Neural cell (in vitro differentiated cells): ENCODE results near the gene MYBPC3. TPM values are rescaled to one million over a fixed set of nuclear protein-coding genes. Genes with fewer than 3 reads are reported as not detected.

Experiments used
- H2AFZ ChIP-seq: fragments of 200-600, 300-800 bp; sonication (generic), shearing (Covaris generic); 2 replicates; pipeline ENCODE4 v1.6.0; 2014; ENCODE audit warnings: low read depth, mild to moderate bottlenecking, antibody characterized with exemption, low read length, moderate library complexity
- H3F3A ChIP-seq: fragments of 200-600 bp; shearing (Covaris generic); 2 replicates; pipeline ENCODE4 v1.6.1; 2016; ENCODE audit warnings: mild to moderate bottlenecking, moderate library complexity, mixed read lengths, antibody characterized with exemption, low read length; ENCODE audit not compliant: insufficient read depth, poor library complexity, severe bottlenecking
- H3K27ac ChIP-seq: fragments of 200-600, 300-800 bp; sonication (generic), shearing (Covaris generic); 2 replicates; pipeline ENCODE4 v1.5.1; 2014; ENCODE audit warnings: mild to moderate bottlenecking, low read length, moderate library complexity
- H3K27me3 ChIP-seq: fragments of 300-800, 200-600 bp; sonication (generic), shearing (Covaris generic); 2 replicates; pipeline ENCODE4 v1.6.0; 2014; ENCODE audit warnings: mild to moderate bottlenecking, low read depth, low read length, moderate library complexity; ENCODE audit not compliant: insufficient read depth
- H3K36me3 ChIP-seq: fragments of 300-800, 200-600 bp; sonication (generic), shearing (Covaris generic); 2 replicates; pipeline ENCODE4 v1.5.1; 2014; ENCODE audit warnings: mild to moderate bottlenecking, antibody characterized with exemption, low read length, moderate library complexity; ENCODE audit not compliant: insufficient read depth
- H3K4me2 ChIP-seq: fragments of 300-800, 200-600 bp; sonication (generic), shearing (Covaris generic); 2 replicates; pipeline ENCODE4 v1.6.0; 2014; ENCODE audit warnings: mild to moderate bottlenecking, low read length
- H3K4me3 ChIP-seq: fragments of 300-800, 200-600 bp; sonication (generic), shearing (Covaris generic); 2 replicates; pipeline ENCODE4 v1.5.1; 2014; ENCODE audit warnings: mild to moderate bottlenecking, low read length, moderate library complexity
- H3K79me2 ChIP-seq: fragments of 200-600 bp; shearing (Covaris generic); replicated peaks from 2 replicates; pipeline ENCODE4 v1.6.0; 2014; ENCODE audit warnings: mild to moderate bottlenecking, low read length, moderate library complexity; ENCODE audit not compliant: insufficient read depth
- H3K9ac ChIP-seq: fragments of 300-800, 200-600 bp; sonication (generic), shearing (Covaris generic); 2 replicates; pipeline ENCODE4 v1.6.1; 2016; ENCODE audit warnings: mild to moderate bottlenecking, low read length, mixed read lengths
- H3K9me2 ChIP-seq: fragments of 200-600 bp; shearing (Covaris generic); 2 replicates; pipeline ENCODE4 v1.6.1; 2016; ENCODE audit warnings: mild to moderate bottlenecking, low read length, mixed read lengths; ENCODE audit not compliant: insufficient read depth
- H3K9me3 ChIP-seq: fragments of 200-600, 300-800 bp; sonication (generic), shearing (Covaris generic); 2 replicates; pipeline ENCODE4 v1.6.1; 2016; ENCODE audit warnings: mild to moderate bottlenecking, mixed run types, low read length, moderate library complexity, mixed read lengths
- H4K20me1 ChIP-seq: fragments of 200-600 bp; shearing (Covaris generic); 2 replicates; pipeline ENCODE4 v1.6.1; 2016; ENCODE audit warnings: mild to moderate bottlenecking, mixed run types; ENCODE audit not compliant: insufficient read depth
- EP300 ChIP-seq: fragments of 450-650 bp; conservative IDR thresholded peaks from 2 replicates; pipeline ENCODE4 v1.6.1; 2014; ENCODE audit warnings: antibody characterized with exemption, mild to moderate bottlenecking, moderate library complexity; ENCODE audit not compliant: poor library complexity, severe bottlenecking
- EZH2 ChIP-seq: fragments of 200-600, 300-800 bp; shearing (Covaris generic), sonication (generic); IDR thresholded peaks from 2 replicates; pipeline ENCODE4 v1.6.1; 2014; ENCODE audit warnings: antibody characterized with exemption, low read length, borderline replicate concordance, mild to moderate bottlenecking; ENCODE audit not compliant: insufficient read depth, poor library complexity, severe bottlenecking
- MXI1 ChIP-seq: fragments of 450-650 bp; conservative IDR thresholded peaks from 2 replicates; pipeline ENCODE4 v1.6.1; 2014; ENCODE audit warnings: antibody characterized with exemption, mild to moderate bottlenecking; ENCODE audit not compliant: poor library complexity, severe bottlenecking
- POLR2AphosphoS5 ChIP-seq: IDR thresholded peaks from 2 replicates; pipeline ENCODE4 v1.6.1; 2012
- RAD21 ChIP-seq: fragments of 450-650 bp; conservative IDR thresholded peaks from 2 replicates; pipeline ENCODE4 v1.6.1; 2014; ENCODE audit warnings: antibody characterized with exemption, mild to moderate bottlenecking, moderate library complexity
- SMC3 ChIP-seq: fragments of 450-650 bp; conservative IDR thresholded peaks from 2 replicates; pipeline ENCODE4 v1.6.1; 2014; ENCODE audit warnings: antibody characterized with exemption, mild to moderate bottlenecking, moderate library complexity; ENCODE audit not compliant: poor library complexity
- TAF1 ChIP-seq: IDR thresholded peaks from 2 replicates; pipeline ENCODE4 v1.6.1; 2012; ENCODE audit warnings: low read depth
- polyA plus RNA-seq: library from polyadenylated mRNA; depleted of rRNA; stranded (reverse); fragments of >200 nt; gene quantifications from 2 replicates; pipeline ENCODE4 v1.2.3, GENCODE V29; 2014
- TF ChIP-seq, protein P1 (sequence below): fragments of 450-650 bp; IDR thresholded peaks from 2 replicates; pipeline ENCODE4 v1.5.1; 2014; ENCODE audit warnings: antibody characterized with exemption, mild to moderate bottlenecking, moderate library complexity; ENCODE audit not compliant: poor library complexity, severe bottlenecking
- TF ChIP-seq, protein P2 (sequence below): IDR thresholded peaks from 2 replicates; pipeline ENCODE4 v1.6.1; 2012; ENCODE audit warnings: borderline replicate concordance

The MYBPC3 gene
- polyA plus RNA-seq, 1 donor from 2014 or later = not detected

DNA sequence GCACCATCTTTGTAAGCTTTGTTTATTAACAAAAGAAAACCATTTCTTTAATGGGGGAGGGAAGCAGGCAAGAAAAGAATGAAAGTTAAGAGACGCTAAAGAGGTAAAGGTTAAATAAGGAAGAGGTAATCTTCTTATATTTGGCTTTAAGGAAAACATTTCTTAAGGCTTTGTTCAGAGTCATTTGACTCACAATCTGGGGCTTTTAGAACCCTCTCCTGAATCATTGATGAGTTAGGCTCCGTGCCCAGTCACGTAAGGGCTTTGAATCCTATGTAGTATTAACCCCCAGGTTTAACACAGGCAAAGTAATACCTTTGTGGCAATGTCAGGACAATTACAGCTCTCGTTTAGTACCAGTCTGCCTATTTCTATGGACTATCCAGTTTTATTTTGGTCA is 56.5 kb downstream of the MYBPC3 start:
- Histone ChIP-seq H2AFZ (no peak overlapping the region), H3K9ac (no peak overlapping the region), H3K9me3 (no peaks in the 10 kb centered on the region), H4K20me1 (no peaks in the 10 kb centered on the region), H3K36me3 (peaks cover 14% of the 10 kb centered on the region), H3K4me3 (no peak overlapping the region), H3K9me2 (no peaks in the 10 kb centered on the region), H3F3A (no peaks in the 10 kb centered on the region), H3K27me3 (no peaks in the 10 kb centered on the region), H3K79me2 (no peaks in the 10 kb centered on the region), H3K27ac (no peak overlapping the region), H3K4me2 (no peak overlapping the region)
- no peak for TF ChIP-seq SMC3
- TF ChIP-seq TAF1 = no peak
- no peak for TF ChIP-seq RAD21
- TF ChIP-seq EZH2 = no peak
- TF ChIP-seq EP300 = no peak
- TF ChIP-seq, protein P1, sequence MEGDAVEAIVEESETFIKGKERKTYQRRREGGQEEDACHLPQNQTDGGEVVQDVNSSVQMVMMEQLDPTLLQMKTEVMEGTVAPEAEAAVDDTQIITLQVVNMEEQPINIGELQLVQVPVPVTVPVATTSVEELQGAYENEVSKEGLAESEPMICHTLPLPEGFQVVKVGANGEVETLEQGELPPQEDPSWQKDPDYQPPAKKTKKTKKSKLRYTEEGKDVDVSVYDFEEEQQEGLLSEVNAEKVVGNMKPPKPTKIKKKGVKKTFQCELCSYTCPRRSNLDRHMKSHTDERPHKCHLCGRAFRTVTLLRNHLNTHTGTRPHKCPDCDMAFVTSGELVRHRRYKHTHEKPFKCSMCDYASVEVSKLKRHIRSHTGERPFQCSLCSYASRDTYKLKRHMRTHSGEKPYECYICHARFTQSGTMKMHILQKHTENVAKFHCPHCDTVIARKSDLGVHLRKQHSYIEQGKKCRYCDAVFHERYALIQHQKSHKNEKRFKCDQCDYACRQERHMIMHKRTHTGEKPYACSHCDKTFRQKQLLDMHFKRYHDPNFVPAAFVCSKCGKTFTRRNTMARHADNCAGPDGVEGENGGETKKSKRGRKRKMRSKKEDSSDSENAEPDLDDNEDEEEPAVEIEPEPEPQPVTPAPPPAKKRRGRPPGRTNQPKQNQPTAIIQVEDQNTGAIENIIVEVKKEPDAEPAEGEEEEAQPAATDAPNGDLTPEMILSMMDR = no peak
- no peak for TF ChIP-seq MXI1
- TF ChIP-seq, protein P2, sequence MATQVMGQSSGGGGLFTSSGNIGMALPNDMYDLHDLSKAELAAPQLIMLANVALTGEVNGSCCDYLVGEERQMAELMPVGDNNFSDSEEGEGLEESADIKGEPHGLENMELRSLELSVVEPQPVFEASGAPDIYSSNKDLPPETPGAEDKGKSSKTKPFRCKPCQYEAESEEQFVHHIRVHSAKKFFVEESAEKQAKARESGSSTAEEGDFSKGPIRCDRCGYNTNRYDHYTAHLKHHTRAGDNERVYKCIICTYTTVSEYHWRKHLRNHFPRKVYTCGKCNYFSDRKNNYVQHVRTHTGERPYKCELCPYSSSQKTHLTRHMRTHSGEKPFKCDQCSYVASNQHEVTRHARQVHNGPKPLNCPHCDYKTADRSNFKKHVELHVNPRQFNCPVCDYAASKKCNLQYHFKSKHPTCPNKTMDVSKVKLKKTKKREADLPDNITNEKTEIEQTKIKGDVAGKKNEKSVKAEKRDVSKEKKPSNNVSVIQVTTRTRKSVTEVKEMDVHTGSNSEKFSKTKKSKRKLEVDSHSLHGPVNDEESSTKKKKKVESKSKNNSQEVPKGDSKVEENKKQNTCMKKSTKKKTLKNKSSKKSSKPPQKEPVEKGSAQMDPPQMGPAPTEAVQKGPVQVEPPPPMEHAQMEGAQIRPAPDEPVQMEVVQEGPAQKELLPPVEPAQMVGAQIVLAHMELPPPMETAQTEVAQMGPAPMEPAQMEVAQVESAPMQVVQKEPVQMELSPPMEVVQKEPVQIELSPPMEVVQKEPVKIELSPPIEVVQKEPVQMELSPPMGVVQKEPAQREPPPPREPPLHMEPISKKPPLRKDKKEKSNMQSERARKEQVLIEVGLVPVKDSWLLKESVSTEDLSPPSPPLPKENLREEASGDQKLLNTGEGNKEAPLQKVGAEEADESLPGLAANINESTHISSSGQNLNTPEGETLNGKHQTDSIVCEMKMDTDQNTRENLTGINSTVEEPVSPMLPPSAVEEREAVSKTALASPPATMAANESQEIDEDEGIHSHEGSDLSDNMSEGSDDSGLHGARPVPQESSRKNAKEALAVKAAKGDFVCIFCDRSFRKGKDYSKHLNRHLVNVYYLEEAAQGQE = no peak
- TF ChIP-seq POLR2AphosphoS5 = no peak

DNA sequence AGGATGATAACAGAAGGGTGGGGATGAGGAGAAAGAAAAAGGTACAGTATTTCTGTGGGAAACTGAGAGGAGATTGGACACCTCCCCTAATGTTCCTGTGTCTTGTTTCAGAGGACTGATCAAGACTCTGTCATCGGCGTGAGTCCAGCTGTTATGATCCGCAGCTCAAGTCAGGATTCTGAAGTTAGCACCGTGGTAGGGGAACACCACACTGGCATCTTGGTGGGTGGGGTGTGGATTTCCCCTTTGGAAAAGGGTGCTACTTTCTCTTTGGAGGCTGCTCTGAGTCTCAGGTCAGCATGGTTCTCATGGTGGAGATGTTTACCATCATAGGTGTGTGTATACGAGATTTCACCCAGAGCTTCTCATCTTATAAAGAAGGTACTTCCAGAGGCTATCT is 57.1 kb downstream of the MYBPC3 start:
- Histone ChIP-seq H3K36me3 (peaks cover 17% of the 10 kb centered on the region), H3K9me2 (no peaks in the 10 kb centered on the region), H3K79me2 (no peaks in the 10 kb centered on the region), H3F3A (no peaks in the 10 kb centered on the region), H3K9me3 (no peaks in the 10 kb centered on the region), H4K20me1 (no peaks in the 10 kb centered on the region), H3K9ac (no peak overlapping the region), H3K27ac (no peak overlapping the region), H3K4me3 (no peak overlapping the region), H2AFZ (no peak overlapping the region), H3K27me3 (no peaks in the 10 kb centered on the region), H3K4me2 (no peak overlapping the region)
- TF ChIP-seq POLR2AphosphoS5 (no peak), MXI1 (no peak), TAF1 (no peak), SMC3 (no peak), EZH2 (no peak), RAD21 (no peak), EP300 (no peak)
- TF ChIP-seq, protein P1 = no peak
- TF ChIP-seq, protein P2 = no peak
